HepG2 (cell line): ENCODE results near the gene TMEM260. TPM values are rescaled to one million over a fixed set of nuclear protein-coding genes. Genes with fewer than 3 reads are reported as not detected.

Source experiments
- AKAP8 ChIP-seq: sonication (generic); formaldehyde crosslinking; IDR thresholded peaks from 2 replicates; pipeline ENCODE4 v1.5.1; 2020; ENCODE audit warnings: mild to moderate bottlenecking, missing genetic modification reagents
- CREM ChIP-seq, 2 experiments: sonication (generic) in 1 of 2; formaldehyde crosslinking in 1 of 2; IDR thresholded peaks; 2 replicates each; pipeline versions ENCODE4 v1.4.0 to v1.6.1; 2016 to 2020; ENCODE audit warnings: antibody characterized with exemption in 1 of 2, mild to moderate bottlenecking in 1 of 2, missing genetic modification reagents in 1 of 2
- E2F1 ChIP-seq: sonication (generic); formaldehyde crosslinking; IDR thresholded peaks from 2 replicates; pipeline ENCODE4 v1.5.0; 2020; ENCODE audit warnings: missing genetic modification reagents
- ELF3 ChIP-seq: IDR thresholded peaks from 2 replicates; pipeline ENCODE4 v1.6.1; 2016; ENCODE audit warnings: missing genetic modification reagents, missing compliant biosample characterization
- GABPA ChIP-seq, 2 experiments: IDR thresholded peaks; 2 replicates each; pipeline ENCODE4 v1.6.1; 2011 to 2016; ENCODE audit warnings: low read depth in 2 of 2, low read length in 1 of 2, missing biosample characterization in 1 of 2, missing genetic modification characterization in 1 of 2
- MEIS2 ChIP-seq: sonication (generic); formaldehyde crosslinking; IDR thresholded peaks from 2 replicates; pipeline ENCODE4 v1.9.0; 2021; ENCODE audit warnings: mild to moderate bottlenecking, missing genetic modification reagents
- NCOA5 ChIP-seq: sonication (generic); formaldehyde crosslinking; IDR thresholded peaks from 2 replicates; pipeline ENCODE4 v1.4.0; 2020; ENCODE audit warnings: missing genetic modification reagents
- POLR2AphosphoS2 ChIP-seq: IDR thresholded peaks from 2 replicates; pipeline ENCODE4 v1.6.1; 2011; ENCODE audit warnings: low read depth, low read length, improper control_type of control experiment
- RCOR2 ChIP-seq: IDR thresholded peaks from 2 replicates; pipeline ENCODE4 v1.6.1; 2016; ENCODE audit warnings: missing biosample characterization, missing genetic modification reagents
- TCF7 ChIP-seq: sonication (generic); IDR thresholded peaks from 2 replicates; pipeline ENCODE4 v1.6.1; 2016; ENCODE audit warnings: antibody characterized with exemption, low read depth
- TEAD3 ChIP-seq: optimal IDR thresholded peaks from 2 replicates; pipeline ENCODE3; 2016; ENCODE audit warnings: borderline replicate concordance
- THAP9 ChIP-seq: sonication (generic); formaldehyde crosslinking; IDR thresholded peaks from 2 replicates; pipeline ENCODE4; 2020; ENCODE audit warnings: missing genetic modification reagents, mild to moderate bottlenecking, borderline replicate concordance
- ZBTB14 ChIP-seq: sonication (generic); formaldehyde crosslinking; IDR thresholded peaks from 2 replicates; pipeline ENCODE4 v1.4.0; 2020; ENCODE audit warnings: missing genetic modification reagents
- ZBTB49 ChIP-seq: sonication (generic); formaldehyde crosslinking; IDR thresholded peaks from 2 replicates; pipeline ENCODE4 v1.4.0; 2020; ENCODE audit warnings: missing genetic modification reagents, borderline replicate concordance
- ZGPAT ChIP-seq: IDR thresholded peaks from 2 replicates; pipeline ENCODE4 v1.6.1; 2016; ENCODE audit warnings: mild to moderate bottlenecking
- ZMYM4 ChIP-seq: sonication (generic); formaldehyde crosslinking; IDR thresholded peaks from 2 replicates; pipeline ENCODE4 v1.8.1; 2023; ENCODE audit warnings: mild to moderate bottlenecking, missing genetic modification reagents
- ZNF138 ChIP-seq: sonication (generic); formaldehyde crosslinking; IDR thresholded peaks from 2 replicates; pipeline ENCODE4 v1.5.0; 2020; ENCODE audit warnings: mild to moderate bottlenecking, low read depth, missing genetic modification reagents
- ZNF326 ChIP-seq: sonication (generic); formaldehyde crosslinking; IDR thresholded peaks from 2 replicates; pipeline ENCODE4 v1.4.0; 2020; ENCODE audit warnings: missing genetic modification reagents, borderline replicate concordance
- ZNF343 ChIP-seq: sonication (generic); formaldehyde crosslinking; IDR thresholded peaks from 2 replicates; pipeline ENCODE4 v1.4.0; 2020; ENCODE audit warnings: mild to moderate bottlenecking, missing genetic modification reagents
- ZNF589 ChIP-seq: sonication (generic); formaldehyde crosslinking; conservative IDR thresholded peaks from 2 replicates; pipeline ENCODE4 v1.8.0; 2022; ENCODE audit warnings: mild to moderate bottlenecking, moderate library complexity, missing genetic modification reagents
- ZNF616 ChIP-seq: sonication (generic); formaldehyde crosslinking; IDR thresholded peaks from 2 replicates; pipeline ENCODE4 v1.5.0; 2020; ENCODE audit warnings: low read depth, mild to moderate bottlenecking, missing genetic modification reagents
- ZSCAN21 ChIP-seq: sonication (generic); formaldehyde crosslinking; IDR thresholded peaks from 2 replicates; pipeline ENCODE4 v1.8.0; 2022; ENCODE audit warnings: mild to moderate bottlenecking, missing genetic modification reagents, moderate library complexity, borderline replicate concordance
- polyA plus RNA-seq, 8 experiments: library from polyadenylated mRNA; depleted of rRNA in 3 of 8; stranded (reverse) in 7 of 8; unstranded in 1 of 8; fragments of >200 nt; fragmentation: Illumina TruSeq in 4 of 8; extraction: Trizol in 4 of 8; gene quantifications; 2 replicates each; pipeline versions ENCODE4 v1.2.1 to v1.2.3, GENCODE V29; 2011 to 2016; ENCODE audit warnings: low read depth in 4 of 8, missing spikeins in 1 of 8, mixed read lengths in 1 of 8; ENCODE audit not compliant: insufficient read depth in 1 of 8
- total RNA-seq, 5 experiments: library from RNA; depleted of rRNA; stranded (reverse); fragments of >200 nt; fragmentation: Illumina TruSeq; extraction: Trizol; gene quantifications; 2 replicates each; pipeline ENCODE4 v1.2.3, GENCODE V29; 2016; ENCODE audit warnings: low read depth in 1 of 5

TMEM260 gene
- total and polyA plus RNA-seq, 2 of the 13 experiments (the other 11 are each of a cell fraction or from before 2014, with no cell fraction given) = 7.7 to 9.3 TPM

GRCh38 chr14:56555921-56556570, 23.6 kb upstream of the TMEM260 start (continued):
- TF ChIP-seq ZBTB49 (CRISPR knock-in tag) = no peak
- TF ChIP-seq ZNF138 (CRISPR knock-in tag) = no peak
- TF ChIP-seq E2F1 = no peak
- TF ChIP-seq TEAD3 (CRISPR knock-in tag) = no peak
- TF ChIP-seq ZMYM4 (CRISPR knock-in tag) = no peak
- no peak for TF ChIP-seq POLR2AphosphoS2
- TF ChIP-seq ELF3 (CRISPR knock-in tag) = no peak
- no peak for TF ChIP-seq RCOR2 (CRISPR knock-in tag)
- TF ChIP-seq ZBTB14 (CRISPR knock-in tag) = no peak
- TF ChIP-seq ZGPAT (CRISPR knock-in tag) = no peak
- no peak for TF ChIP-seq MEIS2 (CRISPR knock-in tag)
- no peak for TF ChIP-seq GABPA (IDR thresholded peaks at IDR 0.05; ENCODE audit: low read depth, low read length)
- TF ChIP-seq GABPA (CRISPR knock-in tag; IDR thresholded peaks at IDR 0.05; ENCODE audit: low read depth) = no peak
- no peak for TF ChIP-seq NCOA5 (CRISPR knock-in tag)
- no peak for TF ChIP-seq ZNF343 (CRISPR knock-in tag)
- no peak for TF ChIP-seq CREM (IDR thresholded peaks at IDR 0.05)
- no peak for TF ChIP-seq CREM (CRISPR knock-in tag; IDR thresholded peaks at IDR 0.05)
- TF ChIP-seq AKAP8 (CRISPR knock-in tag) = no peak
- no peak for TF ChIP-seq THAP9
- TF ChIP-seq ZNF616 (CRISPR knock-in tag) = no peak
- TF ChIP-seq ZNF326 (CRISPR knock-in tag) = no peak
- TF ChIP-seq TCF7 = no peak
- no peak for TF ChIP-seq ZSCAN21 (CRISPR knock-in tag)
- TF ChIP-seq ZNF589 (CRISPR knock-in tag) = no peak
